ENCODE measurements around the gene PTPN4. TPM values are rescaled to one million over a fixed set of nuclear protein-coding genes. Genes with fewer than 3 reads are reported as not detected.

Gene PTPN4
- total and polyA plus RNA-seq, 9 of the 15 experiments (the other 6 are each of a cell fraction or from before 2014, with no cell fraction given) = 5.0 to 32.8 (median 27.3) TPM

GRCh38 chr2:119996148-119996547 is 236.4 kb downstream of the PTPN4 start (continued):
- TF ChIP-seq MGA (IDR thresholded peaks at IDR 0.05) (peak; percentile 29; the same call in 1 of the 2 replicates), ATF3 (IDR thresholded peaks at IDR 0.05) (peak; percentile 63; the same call in 1 of the 2 replicates), ATF3 (CRISPR knock-in tag; conservative IDR thresholded peaks at IDR 0.05) (no peak), MBD1 (CRISPR knock-in tag; IDR thresholded peaks at IDR 0.05) (no peak), RFX1 (IDR thresholded peaks at IDR 0.05) (no peak), STAT5A (IDR thresholded peaks at IDR 0.05; ENCODE audit: borderline replicate concordance, low read length) (no peak), USF1 (CRISPR knock-in tag; IDR thresholded peaks at IDR 0.05) (no peak), ELF4 (CRISPR knock-in tag; IDR thresholded peaks at IDR 0.05) (no peak), MYBL2 (IDR thresholded peaks at IDR 0.05; ENCODE audit: low read depth) (no peak), MYBL2 (CRISPR knock-in tag; IDR thresholded peaks at IDR 0.05; ENCODE audit: borderline replicate concordance) (no peak), TRIM24 (IDR thresholded peaks at IDR 0.05) (peak; percentile 65 to 86; a peak in 2 of 4 replicates), ZBTB12 (CRISPR knock-in tag; IDR thresholded peaks at IDR 0.05) (no peak), ZNF830 (CRISPR knock-in tag; IDR thresholded peaks at IDR 0.05) (no peak)

Data from K562 (cell line).